HG02884 (cell line): Measurements from ENCODE around the gene IGF2.

ENCODE experiments used
- ATAC-seq: cut with Tn5 transposase; IDR thresholded peaks from one replicate; pipeline ENCODE4 v1.9.1; 2021; ENCODE audit warnings: mild to moderate bottlenecking, moderate library complexity; ENCODE audit not compliant: unreplicated experiment

Gene IGF2

DNA sequence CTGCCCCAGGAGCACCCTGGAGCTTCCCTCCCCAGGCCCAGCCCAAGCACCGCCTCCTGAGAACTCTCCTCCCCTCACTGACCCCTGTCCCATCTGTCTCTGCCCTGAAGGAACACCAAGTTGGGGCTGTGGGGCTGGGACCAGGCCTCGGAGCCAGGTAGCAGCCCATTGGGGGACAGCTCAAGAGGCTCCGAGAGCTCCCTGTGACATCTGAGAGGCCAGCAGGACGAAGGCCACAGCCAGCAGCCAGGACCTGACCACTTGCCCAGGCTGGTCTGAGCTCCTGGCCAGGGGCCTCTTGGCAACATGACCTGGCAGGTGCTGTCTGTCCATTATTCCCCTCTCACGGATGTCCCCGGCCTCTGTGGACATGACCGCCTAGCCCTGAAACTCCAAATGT lies 33.7 kb downstream of the IGF2 start:
- no peak for ATAC-seq

DNA sequence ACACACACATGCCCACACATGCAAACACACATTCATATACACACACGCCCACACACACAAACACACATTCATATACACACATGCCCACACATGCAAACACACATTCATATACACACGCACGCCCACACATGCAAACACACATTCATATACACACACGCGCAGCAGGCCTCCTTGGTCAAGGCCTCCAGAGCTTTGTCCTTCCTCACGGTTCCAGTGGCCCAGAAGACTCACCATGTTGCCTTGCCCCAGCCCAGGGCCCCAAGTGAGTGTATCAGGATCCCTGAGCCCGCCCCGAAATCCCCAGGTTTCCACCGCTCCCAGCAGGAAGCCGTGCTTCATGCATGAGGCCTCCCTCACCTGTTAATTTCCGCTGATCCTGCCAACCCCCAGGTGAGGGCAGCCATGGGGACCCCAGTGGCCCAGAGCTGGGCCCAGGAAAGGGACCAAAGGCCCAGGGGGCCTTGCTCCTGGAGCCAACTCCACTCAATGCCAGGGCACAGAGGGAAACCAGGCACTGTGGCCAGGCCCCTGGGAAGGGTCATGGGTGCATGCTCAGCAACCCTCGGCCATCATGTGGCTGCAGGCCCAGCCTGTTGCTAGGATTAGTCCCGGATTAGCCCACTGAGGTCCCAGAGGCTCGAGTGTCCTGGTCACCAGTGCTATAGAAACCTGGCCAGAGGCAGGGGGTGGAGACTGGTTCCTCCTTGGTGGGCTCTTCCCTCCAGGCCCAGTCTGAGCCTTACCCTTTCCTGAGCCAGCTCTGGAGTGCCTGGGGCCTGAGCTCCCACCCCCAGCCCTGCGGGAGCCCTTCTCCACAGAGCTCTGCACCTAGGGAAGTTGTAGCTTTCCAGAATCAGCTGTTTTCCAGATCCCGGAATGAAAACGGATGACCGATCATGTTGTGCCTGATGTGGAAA lies 34.4 kb downstream of the IGF2 start:
- ATAC-seq, result no peak

DNA sequence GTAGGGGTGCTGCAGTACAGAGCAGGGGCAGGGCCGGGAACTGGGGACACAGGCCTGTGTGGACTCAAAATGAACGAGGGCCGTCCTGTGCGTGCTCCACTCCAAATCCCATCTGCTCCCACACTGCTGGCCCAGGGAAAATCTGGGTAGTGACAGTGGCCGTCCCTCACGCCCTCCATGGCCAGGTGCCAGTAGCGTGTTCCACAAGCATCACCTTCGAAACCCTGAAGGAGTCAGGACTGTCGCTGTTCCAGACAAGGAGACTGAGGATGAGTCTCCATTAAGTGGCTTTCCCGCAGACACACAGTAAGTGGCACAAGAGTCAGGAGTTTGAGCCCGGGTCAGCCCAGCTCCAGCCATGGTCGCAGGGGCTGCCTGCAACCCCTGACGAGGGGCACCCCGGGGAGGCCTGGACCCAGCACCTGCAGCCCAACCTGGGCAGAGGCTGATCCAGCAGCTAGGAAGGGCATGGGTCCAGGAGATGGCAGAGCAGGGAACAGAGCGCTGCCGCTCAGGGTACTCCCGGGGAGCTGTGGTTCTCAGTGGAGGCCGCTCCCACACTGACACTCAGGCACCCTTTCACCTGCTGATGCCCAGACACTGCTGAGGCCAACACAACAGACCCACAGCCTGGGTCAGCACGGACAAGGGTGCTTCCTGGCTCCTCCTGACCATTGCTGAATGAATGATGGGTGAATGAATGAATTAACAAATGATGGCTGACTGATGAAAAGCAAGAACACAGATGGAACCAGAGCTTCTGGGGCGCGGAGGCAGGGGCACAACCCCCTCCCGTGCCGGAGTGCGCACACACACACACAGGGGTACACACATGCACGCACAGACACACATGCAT lies 35.3 kb downstream of the IGF2 start:
- no peak for ATAC-seq

DNA sequence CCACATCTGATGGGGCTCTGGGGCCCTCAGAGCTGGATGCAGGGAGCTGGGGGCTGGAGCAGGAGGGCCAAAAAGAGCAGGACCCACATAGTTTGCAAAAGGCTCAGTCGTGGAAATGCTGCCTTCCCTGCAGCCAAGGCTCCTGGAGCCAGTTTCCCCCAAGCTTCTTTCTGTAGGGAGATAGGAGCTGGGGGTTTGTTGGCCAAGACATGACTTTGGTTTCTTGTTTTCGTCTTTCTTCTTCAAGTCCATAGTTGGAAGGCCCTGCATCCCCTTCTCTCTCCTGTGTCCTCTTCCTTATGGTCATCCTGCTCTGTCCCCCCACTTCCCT lies 36.3 kb downstream of the IGF2 start:
- ATAC-seq, result no peak

DNA sequence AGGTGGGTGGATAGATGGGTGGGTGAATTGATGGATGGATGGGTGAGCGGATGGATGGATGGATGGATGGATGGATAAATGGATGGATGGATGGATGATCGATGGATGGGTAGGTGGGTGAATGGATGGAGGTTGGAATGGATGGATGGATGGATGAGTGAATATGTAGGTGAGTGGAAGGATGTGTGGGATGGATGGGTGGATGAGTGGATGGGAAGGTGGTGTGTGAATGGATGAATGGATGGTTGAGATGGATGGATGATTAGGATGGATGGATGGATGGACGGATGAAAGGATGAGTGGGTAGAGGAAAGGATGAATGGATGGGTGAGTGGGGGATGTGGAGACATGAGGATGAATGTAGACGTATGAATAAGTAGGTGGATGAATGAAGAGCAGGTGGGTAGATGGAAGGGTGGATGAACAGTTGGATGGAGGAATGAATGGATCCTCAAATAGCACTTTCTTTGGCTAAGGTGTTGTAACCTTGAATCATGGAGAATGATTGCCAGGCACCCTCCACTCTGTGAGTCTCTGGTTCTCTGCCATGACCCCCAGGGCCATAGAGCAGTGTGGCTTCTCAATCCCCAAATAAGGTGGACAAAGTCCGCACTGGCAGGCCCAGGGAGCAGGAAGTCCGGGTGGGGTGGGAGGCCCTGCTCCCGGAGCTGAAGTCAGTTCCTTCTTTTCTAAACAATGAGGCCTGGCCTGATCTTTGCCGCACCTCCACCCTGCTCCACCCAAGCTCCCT lies 36.9 kb downstream of the IGF2 start:
- no peak for ATAC-seq

DNA sequence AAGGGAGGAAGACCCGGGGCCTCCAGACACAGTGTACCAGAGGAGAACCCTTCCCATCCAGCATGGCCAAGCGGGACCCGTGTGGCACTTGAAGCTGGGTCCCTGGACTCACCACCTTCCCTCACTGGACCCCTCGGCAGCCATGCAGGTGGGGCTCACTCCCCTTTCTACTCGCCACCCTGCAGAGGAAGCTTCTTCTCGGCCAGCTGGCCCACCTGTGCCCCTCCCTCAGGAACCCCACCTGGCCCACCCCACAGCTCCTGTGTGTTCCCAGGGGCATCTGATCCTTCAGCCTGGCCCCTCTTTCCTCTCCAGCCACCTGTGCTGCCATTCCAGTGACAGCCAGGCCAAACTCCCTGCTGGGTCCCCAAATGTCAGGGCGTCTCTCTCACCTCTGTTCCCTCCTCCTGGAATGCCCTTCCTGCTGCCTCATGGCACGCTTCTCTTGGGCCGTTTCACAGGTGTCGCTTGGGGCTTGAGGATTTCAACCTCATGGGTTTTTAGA lies 38.0 kb downstream of the IGF2 start:
- no peak for ATAC-seq

DNA sequence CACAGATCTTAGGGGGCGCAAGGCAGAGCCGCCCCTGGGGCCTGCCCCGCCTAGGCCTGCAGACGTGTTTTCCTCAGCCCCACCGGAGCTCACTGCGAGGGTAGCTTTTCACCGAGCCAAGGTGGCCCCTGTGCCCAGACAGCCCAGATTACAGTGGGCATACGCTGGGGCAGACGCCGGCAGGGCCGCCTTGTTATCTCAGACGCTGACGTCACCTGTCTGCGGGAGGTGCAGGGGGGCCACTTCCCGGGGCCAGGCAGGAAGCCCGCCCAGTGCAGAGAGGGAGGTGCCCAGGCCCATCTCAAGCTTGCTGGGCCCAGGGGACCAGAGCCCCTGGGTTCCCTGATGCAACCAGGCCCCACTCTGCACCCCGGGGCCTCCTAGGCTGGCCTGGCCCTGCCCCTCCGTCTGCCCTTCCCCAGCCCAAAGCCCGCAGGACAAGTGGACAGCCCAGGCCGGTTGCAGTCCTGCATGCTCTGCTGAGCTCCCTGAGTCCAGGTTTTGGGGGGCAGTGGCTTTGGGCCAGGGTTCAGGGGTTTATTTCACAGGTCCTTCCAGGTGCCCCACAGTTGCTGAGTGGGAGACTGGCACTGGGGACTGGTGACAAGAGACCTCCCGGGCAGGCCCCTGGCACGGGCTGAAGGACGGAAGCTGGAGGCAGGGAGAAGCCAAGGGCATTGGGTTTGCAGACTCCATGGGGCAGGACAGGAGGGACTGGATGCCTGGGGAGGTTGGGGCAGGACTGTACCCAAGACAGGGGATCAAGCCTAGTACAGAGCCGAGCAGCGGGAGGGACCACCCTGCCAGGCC lies 38.6 kb downstream of the IGF2 start:
- ATAC-seq, result no peak

DNA sequence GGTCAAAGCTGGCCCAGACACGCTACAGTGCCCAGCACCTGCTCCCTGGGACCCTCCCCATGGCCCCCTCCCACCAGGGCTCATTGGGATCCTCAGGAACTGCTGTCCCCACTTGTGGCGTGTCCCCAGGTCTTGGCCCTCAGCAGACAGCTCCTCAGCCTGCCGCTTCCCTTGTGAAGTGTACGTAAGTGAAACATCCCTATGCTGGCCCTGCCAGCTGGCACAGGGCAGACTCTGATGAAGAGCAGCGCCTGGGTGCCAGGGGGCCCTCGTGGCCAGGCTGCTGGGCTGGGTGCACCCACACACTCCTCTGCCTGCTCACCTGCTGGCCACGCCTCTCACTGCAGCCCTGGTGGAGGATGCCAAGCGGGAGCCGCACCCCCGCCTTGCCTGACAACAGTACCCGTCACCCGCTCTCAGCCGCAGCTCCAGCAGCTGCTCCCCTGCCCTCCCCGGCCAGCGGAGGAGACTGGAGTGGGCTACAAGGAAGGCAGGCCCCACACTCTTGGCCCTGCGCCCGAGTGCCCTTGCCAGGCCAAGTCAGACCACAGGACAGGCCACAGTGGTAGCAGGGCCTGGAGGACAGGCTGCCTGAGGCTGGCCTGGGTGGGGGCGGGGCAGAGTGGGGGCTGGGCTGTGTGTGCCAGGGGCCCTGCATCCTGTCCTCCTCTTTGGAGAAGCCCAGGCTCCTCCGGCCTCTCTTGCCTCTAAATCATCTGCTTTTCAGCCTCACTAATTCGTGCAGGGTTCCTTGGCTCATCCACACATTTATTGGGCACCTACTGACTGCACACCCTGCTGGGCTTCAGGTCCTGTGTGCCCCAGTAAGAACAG lies 39.5 kb downstream of the IGF2 start:
- ATAC-seq, result no peak

DNA sequence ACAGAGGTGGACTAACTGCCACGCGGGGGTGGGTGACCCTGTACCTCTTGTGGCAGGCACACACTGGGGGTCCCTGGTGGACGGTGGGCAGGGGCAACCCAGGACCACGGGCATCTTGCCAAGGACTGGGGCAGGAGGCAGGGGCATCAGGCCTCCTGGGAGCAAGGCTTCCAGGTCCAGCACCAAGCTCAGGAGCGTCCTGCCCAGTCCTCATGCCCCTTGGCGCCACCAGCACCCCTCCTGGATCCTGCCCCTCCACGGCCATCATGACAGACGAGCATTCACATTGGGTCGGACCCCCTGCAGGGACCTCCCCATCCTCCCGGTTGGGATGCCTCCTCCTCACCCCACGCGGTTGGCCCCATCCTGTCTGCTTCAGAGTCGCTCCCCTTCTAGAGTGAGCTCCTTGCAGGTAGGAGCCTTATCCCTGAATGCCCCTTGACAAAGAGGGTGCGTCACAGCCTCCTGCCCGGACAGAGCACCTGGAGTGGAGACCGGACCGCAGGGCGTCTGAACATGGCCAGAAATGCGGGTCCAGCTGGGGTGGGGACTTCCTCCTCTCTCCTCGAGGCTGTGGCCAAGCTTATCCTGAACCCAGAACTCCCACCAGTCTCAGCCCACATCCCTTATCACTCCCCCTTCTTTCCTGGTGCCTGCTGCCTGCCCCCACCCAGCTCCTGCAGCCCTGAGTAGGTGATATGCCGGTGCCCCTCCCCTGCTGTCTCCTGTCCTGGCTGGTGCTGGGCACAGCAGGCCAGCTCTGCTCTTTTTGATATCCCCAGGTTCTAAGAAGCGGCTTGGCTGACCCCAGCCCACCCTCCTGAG lies 40.3 kb downstream of the IGF2 start:
- ATAC-seq, result no peak

DNA sequence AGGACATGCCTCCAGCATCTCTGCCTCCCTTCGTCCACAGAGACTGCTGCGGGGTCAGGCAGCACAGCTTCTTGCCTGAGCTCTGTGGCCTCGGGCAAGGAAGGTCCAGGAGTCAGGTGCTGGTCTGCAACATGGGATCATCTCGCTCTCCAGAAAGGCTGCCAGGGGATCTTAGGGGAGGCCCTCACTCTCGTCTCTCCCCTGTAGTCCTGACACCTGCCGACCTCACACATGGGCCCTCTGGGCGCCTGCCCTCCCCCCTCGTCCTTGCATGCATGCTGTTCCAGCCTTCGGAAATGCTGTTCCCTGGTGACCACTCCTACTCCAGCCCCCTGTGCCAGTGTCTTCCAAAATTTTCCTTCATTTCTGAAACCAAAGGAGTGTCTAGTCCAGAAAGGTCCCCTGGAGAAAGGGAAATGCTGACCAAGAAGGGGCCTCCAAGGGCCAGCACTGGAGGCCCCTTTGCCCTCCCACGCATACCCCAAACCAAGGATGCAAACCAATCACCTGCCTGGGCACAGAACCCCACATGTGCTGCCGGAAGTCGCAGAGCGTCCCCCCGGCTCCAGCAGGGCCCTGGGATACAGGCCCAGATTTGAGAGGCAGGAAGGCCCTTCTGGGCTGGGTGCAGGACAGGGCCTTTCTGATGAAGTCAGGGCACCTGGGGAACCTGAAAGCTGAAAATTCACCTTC lies 41.0 kb downstream of the IGF2 start:
- ATAC-seq, result no peak

DNA sequence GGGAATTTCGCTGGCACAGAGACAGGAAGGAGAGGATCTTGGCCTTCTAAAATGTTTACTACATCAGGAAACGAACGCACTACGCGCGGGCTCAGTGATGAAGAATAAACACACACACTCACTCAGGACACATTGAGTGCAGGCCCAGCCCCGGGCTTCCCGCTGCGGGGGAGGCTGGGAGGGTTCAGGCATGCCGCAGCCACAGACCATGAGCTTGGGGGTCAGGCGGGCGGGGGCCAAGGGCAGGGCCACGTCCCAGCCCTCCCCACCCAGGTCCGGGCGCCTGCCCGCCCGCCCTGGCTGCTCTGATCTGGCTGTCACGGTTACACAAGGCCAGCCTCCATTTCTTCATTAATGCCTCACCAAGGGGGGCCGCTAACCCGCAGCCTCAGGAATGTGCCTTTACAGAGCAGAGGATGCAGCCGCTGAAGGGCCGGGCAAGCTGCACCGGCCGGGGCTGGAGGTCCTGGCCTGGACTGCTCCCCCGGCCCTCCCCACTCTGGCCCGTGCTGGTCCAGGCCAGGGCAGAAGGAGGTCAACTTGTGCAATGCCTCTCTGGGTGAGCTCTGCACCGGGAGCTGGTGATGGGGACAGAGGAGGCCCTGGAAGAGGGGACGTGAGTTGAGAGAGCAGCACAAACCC lies 41.7 kb downstream of the IGF2 start:
- ATAC-seq, result no peak

DNA sequence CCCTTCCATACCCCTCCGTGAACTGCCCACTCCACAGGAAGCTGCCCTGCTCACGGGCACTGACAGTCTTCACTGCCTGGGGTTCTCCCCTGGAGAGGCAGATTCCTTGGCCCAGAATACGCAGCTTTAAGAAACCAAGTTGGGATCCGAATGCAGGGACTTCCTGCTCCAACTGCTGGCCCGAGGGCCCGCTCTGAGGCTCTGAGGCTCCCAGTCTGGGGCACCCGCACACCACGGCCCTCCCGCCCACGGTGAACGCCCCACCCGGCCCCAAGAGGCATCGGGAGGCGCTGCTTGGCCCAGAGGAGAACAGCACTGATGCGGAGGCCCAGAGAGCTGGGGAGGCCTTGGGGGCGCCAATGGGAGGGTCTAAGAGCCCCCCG lies 42.3 kb downstream of the IGF2 start:
- ATAC-seq, result no peak

DNA sequence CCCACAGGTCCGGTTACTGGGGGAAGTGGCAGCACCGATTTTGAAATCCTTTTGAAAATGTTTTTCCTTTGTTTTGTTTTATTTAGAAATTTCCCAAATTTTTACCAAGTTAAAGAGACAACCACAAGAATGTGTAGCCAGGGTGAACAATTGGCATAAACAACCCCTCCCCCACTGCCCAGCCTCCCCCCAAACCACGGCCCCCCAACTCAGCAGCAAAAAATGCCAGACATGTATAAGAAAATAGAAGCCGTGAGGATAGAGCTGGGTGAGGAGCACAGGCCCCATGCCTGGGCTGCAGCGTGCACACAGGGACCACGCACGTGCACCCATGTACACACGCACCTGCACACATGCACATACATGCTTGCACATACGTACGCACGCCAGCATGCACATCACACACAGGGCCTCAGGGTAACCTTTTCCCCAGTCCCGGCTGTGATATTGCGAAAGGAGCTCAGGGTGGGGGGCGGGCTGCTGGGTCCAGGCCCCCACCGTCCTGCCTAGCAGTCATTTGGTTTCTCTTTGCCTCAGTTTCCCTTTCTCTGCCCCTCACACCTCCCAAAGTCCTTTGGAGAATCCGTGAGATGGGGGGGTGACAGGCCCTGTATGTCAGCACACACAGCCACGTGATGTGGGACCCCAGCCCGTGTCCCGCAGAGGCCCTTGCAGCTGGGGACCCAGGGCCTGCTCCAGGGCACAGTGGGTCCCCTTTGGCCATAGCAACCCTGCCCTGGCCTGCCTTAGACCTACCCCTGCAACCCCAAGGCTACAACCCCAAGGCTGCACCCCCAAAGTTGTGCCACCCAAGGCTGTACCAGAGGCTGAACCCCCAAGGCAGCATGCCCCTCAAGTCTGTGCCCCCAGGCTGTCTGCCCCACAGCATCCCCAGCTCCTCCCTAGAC lies 42.9 kb downstream of the IGF2 start:
- no peak for ATAC-seq

DNA sequence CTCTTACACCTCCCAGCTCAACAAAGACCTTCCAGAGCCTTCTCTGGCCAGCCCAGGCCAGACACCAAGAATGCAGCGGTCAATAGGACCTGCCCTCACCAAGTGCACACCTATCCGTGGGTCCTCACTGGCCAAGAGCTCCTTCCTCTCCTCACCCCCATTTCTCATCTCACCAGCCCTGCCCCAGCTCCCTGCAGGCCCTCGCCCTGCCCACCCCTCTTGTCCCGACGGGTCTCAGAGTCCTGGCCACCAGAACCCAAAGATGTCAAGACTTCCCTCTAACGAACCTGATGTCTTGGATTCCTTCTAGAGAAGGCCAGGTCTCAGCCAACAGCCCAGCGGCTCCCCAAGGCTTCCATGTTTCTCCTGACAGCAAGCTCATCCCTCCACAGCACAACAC lies 43.6 kb downstream of the IGF2 start:
- ATAC-seq, result no peak

DNA sequence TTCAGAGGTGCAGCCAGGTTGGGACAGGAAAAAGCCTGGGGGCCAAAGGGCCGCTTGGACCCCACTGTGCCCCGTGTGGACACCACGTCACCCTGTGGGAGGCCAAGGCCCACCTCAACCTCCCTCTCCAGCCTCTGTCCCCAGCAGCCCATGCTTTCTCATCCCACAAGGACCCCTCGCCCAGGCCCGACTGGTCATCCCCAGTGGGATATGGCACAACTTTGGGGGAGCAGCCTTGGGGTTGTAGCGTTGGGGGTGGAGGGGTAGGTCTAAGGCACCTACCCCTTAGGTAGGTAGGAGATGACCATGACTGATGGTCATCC lies 44.0 kb downstream of the IGF2 start:
- no peak for ATAC-seq

DNA sequence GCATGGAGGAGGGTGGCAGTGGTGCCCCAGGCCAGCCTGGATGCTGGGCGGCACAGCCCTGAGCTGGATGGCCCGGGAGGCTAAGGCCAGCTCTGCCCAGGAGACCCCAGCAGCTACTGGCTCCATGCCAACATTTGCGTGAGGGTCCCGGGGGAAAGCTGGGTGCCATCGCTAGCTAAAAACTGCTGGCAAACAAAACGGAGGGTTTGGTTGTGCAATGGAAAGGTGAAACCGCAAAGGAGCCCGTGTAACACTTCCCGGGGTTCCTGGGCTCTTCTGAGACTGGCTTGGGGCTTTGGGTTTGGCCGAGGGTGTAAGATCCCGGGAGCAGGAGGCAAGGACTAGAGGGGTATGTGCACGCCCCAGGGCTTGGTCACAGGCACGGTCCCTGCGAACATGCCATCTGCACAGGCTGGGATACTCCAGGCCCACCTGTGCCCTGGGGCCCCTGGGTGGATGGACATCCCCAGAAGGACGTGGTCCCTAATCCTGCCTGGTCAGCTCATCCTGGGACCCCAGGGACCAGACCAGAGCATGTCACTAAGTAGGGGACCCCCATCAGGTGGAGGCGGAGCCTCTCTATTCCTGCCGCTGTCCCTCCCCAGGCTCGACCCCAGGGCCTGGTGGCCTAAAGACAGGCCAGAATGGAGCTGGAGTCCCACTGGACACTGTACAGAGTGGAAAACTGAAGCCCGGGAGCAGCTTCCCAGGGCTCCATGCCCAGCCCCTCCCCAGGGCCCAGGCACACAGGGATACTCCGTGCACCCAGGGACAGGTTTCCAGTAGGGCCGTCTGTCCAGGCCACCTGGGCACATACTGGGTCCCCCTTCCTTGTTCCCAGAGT lies 44.6 kb downstream of the IGF2 start:
- ATAC-seq, result no peak
